ENCODE measurements around the gene A4GALT. TPM values are rescaled to one million over a fixed set of nuclear protein-coding genes. Genes with fewer than 3 reads are reported as not detected.

Gene A4GALT
- total and polyA plus RNA-seq, 2 experiments from 2014 or later: 7.0 to 16.2 TPM

- no peaks in the 10 kb centered on the region for H3K9me2 ChIP-seq (ENCODE audit: insufficient read depth)
- no peak overlapping the region for H2AFZ ChIP-seq
- H3K4me3 Mint-ChIP-seq: no peak overlapping the region
- peaks cover 5% of the 10 kb centered on the region for H3K27me3 Mint-ChIP-seq (ENCODE audit: insufficient read depth, low read depth, poor library complexity)
- H3K4me2 ChIP-seq: no peak overlapping the region
- ATAC-seq (peak; percentile 33), DNase-seq (ENCODE audit: low spot score) (peak; percentile 18)
- H3K79me2 ChIP-seq (replicated peaks; ENCODE audit: insufficient read depth): no peaks in the 10 kb centered on the region
- H3K4me1 Mint-ChIP-seq: peaks cover 14% of the 10 kb centered on the region
- no peak overlapping the region for H3K27ac ChIP-seq (ENCODE audit: low read depth)
- H3F3A ChIP-seq (replicated peaks; ENCODE audit: low read depth): no peaks in the 10 kb centered on the region
- H3K9me3 Mint-ChIP-seq: no peaks in the 10 kb centered on the region
- no peaks in the 10 kb centered on the region for H3K36me3 Mint-ChIP-seq (ENCODE audit: low read depth)
- TF ChIP-seq EZH2phosphoT487 (IDR thresholded peaks at IDR 0.05; ENCODE audit: unreplicated experiment) (no peak), STAT1 (IDR thresholded peaks at IDR 0.05; ENCODE audit: unreplicated experiment) (no peak), POLR2AphosphoS5 (IDR thresholded peaks at IDR 0.05; ENCODE audit: low read depth) (no peak), ETS1 (IDR thresholded peaks at IDR 0.05) (no peak), ZNF114 (CRISPR knock-in tag; IDR thresholded peaks at IDR 0.05) (no peak), ZNF462 (CRISPR knock-in tag; IDR thresholded peaks at IDR 0.05) (no peak), CREB1 (CRISPR knock-in tag; IDR thresholded peaks at IDR 0.05; ENCODE audit: low read depth) (no peak), JUNB (IDR thresholded peaks at IDR 0.05; ENCODE audit: unreplicated experiment) (no peak), REST (IDR thresholded peaks at IDR 0.05; ENCODE audit: unreplicated experiment) (no peak), EZH2 (IDR thresholded peaks at IDR 0.05; ENCODE audit: low read depth, unreplicated experiment) (no peak)
- no peaks in the 10 kb centered on the region; the same call in 1 of the 2 replicates for H3K36me3 ChIP-seq (ENCODE audit: insufficient read depth)
- no peaks in the 10 kb centered on the region for H4K20me1 ChIP-seq (replicated peaks; ENCODE audit: insufficient read depth)
- H3K4me3 ChIP-seq: no peak overlapping the region
- peaks cover 8% of the 10 kb centered on the region for H3K4me1 ChIP-seq (ENCODE audit: insufficient read depth)
- no peak overlapping the region for H3K27ac Mint-ChIP-seq
- no peaks in the 10 kb centered on the region for H3K27me3 ChIP-seq (ENCODE audit: insufficient read depth)
Measured at GRCh38 chr22:42685941-42686653, 34.6 kb downstream of the A4GALT start.
